Measurements from ENCODE around the gene SDK1. TPM values are rescaled to one million over a fixed set of nuclear protein-coding genes. Genes with fewer than 3 reads are reported as not detected.

Gene SDK1
- total RNA-seq, 4 donors from 2014 or later = 7.5 to 35.0 (median 10.2) TPM

DNA sequence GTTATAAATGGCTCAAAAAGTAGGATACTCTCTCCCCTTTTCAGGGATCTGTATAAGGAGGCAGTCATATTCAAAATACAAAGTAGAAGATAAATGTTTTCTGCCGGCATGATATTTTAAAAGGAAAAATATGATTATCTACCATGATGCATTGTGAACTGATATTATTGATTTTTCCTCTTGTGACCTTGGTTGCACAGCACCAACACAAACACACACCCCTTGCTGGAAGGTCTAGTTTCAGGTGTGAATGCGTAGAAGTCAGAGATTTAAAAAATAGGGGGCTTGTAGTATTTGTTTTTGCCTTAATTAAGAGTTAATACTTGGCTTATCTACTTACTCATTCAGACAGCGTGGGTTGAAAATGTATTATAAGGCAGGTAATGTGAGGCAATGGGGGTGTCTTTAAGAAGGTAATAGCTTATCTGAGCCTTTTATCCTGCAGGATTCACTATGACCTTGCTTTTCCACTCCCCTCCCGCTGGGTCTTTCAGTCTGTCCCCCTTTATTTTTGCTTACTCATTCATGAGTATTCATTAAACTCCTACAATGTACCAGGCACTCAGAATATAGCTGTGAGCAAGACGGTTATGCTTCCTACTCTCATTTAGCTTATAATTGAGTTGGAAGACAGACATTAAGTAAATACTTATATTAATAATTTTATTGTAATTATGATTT lies 390.6 kb downstream of the SDK1 start:
- TF ChIP-seq, protein P1, sequence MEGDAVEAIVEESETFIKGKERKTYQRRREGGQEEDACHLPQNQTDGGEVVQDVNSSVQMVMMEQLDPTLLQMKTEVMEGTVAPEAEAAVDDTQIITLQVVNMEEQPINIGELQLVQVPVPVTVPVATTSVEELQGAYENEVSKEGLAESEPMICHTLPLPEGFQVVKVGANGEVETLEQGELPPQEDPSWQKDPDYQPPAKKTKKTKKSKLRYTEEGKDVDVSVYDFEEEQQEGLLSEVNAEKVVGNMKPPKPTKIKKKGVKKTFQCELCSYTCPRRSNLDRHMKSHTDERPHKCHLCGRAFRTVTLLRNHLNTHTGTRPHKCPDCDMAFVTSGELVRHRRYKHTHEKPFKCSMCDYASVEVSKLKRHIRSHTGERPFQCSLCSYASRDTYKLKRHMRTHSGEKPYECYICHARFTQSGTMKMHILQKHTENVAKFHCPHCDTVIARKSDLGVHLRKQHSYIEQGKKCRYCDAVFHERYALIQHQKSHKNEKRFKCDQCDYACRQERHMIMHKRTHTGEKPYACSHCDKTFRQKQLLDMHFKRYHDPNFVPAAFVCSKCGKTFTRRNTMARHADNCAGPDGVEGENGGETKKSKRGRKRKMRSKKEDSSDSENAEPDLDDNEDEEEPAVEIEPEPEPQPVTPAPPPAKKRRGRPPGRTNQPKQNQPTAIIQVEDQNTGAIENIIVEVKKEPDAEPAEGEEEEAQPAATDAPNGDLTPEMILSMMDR (IDR thresholded peaks at IDR 0.05; ENCODE audit: low read depth) = no peak

DNA sequence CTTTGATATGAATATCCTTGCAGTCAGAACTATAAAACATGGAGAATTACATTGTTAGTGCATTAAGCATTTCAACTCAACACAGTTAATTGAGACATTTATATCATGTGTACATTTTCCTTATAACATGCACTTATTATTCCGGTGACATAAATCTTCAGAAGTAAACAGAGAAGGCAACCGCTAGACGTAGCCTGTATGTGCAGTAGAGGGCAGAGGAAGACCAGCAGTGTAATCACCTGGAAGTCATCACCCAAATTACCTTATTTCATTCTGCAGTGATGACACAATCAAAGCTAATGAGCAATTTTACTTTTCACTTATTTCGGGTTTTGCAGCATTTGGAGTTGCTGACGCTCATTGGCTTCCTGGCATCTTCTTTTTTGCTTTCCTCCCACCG lies 394.6 kb downstream of the SDK1 start:
- TF ChIP-seq, protein P1 (IDR thresholded peaks at IDR 0.05; ENCODE audit: low read depth) = no peak

DNA sequence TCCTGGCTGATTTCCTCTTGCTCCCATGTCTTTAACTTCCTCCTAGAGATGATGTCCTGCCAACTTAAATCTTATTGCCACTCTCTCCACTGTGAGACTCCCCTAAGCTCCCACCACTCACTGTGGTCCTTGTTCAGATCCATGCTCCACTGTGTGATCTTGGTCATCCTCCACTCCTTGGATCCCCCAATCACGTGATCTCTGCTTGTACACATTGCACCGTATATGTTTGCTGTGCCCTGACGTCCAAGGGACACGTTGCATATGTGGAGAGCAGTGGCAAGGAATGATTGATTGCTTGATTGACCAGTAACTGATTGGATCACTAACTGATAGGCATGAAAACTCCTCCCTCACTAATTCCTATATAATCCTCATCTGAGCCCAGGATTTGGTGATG lies 395.1 kb downstream of the SDK1 start:
- TF ChIP-seq, protein P1 (IDR thresholded peaks at IDR 0.05; ENCODE audit: low read depth) = no peak

DNA sequence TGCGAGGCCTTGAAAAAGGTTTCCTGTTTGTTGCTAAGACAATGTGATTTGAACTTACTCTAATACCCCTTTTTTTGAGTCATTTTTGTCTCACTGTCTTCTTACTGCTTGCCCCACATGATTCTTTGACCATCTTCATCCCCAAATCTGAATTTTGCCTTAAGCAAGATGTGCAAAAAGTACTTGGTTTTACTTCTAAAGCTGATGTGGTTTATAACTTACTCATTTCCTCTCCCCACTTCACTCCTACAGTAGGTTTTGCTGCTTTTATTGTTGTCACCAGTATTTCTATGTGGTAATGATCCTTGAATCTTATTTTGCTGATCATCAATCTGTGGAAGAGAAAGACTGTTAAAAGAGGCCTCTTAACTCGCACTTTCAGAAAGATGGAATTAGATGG lies 396.4 kb downstream of the SDK1 start:
- TF ChIP-seq, protein P1 (IDR thresholded peaks at IDR 0.05; ENCODE audit: low read depth) = no peak

DNA sequence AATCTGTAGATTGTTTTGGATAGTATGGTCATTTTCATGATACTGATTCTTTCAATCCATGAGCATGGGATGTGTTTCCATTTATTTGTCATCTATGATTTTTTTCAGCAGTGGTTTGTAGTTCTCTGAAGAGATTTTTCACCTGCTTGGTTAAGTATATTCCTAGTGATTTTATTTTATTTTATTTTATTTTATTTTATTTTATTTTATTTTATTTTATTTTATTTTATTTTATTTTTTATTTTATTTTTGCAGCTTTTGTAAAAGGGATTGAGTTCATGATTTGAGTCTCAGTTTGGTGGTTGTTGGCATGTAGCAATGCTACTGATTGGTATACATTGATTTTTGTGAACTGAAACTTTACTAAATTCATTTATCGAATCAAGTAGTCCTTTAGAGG lies 404.2 kb downstream of the SDK1 start:
- TF ChIP-seq, protein P1 (IDR thresholded peaks at IDR 0.05; ENCODE audit: low read depth) = no peak

DNA sequence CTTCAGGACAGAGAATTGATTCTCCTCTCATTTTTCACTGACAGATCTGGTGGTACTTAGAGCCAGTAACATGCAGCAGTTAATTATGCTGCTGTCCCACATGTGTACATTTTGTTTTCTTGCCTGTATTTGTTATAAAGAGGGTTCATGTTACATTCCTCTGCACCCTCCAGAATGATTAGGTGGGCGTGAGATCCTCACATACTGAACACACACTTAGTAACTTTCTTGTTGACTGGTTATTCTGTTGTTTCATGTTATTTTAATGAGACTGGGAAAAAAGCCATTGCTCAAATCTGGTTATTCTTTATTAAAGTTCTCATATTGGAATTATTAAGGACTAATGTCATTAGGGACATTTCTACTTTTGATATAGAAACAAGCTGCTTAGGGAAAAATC lies 409.1 kb downstream of the SDK1 start:
- TF ChIP-seq, protein P1 (IDR thresholded peaks at IDR 0.05; ENCODE audit: low read depth) = no peak

DNA sequence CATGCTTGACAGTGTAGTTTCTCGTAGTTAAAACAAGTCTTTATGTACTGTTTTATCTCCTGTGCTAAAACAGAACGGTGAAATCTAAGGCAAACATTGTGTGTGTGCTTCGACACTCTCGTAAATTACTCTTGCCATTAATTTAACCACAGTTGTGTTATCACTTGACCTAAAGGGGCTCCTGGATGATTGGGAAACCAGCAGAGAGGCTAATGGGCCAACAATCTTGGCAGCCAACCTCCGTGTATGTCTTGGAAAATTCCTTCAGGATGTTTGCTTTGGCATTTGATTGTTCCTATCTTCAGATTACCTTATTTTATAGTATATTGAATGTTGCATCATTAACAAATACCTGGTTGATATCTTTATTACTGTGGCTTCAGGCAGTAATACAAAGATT lies 409.5 kb downstream of the SDK1 start:
- TF ChIP-seq, protein P1 (IDR thresholded peaks at IDR 0.05; ENCODE audit: low read depth) = no peak
